ENCODE measurements around the gene GDPD5. TPM values are rescaled to one million over a fixed set of nuclear protein-coding genes. Genes with fewer than 3 reads are reported as not detected.

Gene GDPD5
- total and polyA plus RNA-seq, 2 donors (not counting 3 experiments of a cell fraction or from before 2014, with no cell fraction given), result 60.2 to 79.2 TPM

DNA sequence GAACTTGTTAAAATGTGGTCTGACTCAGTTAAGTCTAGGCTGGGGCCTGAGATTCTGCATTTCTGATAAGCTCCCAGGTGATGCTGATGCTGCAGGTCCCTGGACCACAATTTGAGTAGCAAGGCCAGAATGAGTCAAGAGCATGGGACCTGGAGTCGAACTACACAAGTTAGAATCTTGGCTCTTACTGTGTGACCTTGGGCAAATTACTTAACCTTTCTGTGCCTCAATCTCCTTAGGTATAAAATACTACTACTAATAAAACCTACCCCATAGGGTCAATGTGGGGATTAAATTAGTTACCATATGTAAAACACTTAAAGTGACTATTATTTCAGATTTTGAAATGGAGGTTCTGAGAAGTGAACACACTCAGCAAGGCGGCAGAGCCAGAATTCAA lies 34.3 kb downstream of the GDPD5 start:
- BruUV-seq (replicated peaks), result no TSS peak
- dilution Hi-C loops (cut with MboI; ENCODE audit: extremely low pct_ligation_motif_present, low sequenced_read_pairs) (no loop called here), intact Hi-C loops (cut with micrococcal nuclease) (loop anchor here (2.0 to 5.0 kb wide), 2 partner anchors 23 to 36 kb away; partner anchors contain the start of gene GDPD5)
- POLR2A ChIA-PET, result no interaction called here
- no peak overlapping the region for H3K27ac ChIP-seq (ENCODE audit: insufficient read depth, low read depth, low read length)
- no peak overlapping the region for H2AFZ ChIP-seq (ENCODE audit: low read depth, low read length)
- DNase-seq (ENCODE audit: low read depth, low spot score), result no peak
- no peak overlapping the region for H3K4me2 ChIP-seq (ENCODE audit: insufficient read depth, low read length)
- CTCF ChIA-PET, result interaction anchor here (0.9 to 2.2 kb wide), 2 partner anchors 10 to 23 kb away, joined by 3 to 10 read pairs; no protein-coding TSS in a partner anchor
- H3K9me3 ChIP-seq (replicated peaks; ENCODE audit: control insufficient read depth, insufficient read depth, low read length), result no peaks in the 10 kb centered on the region
- H3K79me2 ChIP-seq (ENCODE audit: control insufficient read depth, insufficient read depth, low read length), result no peaks in the 10 kb centered on the region
- H4K20me1 ChIP-seq (replicated peaks; ENCODE audit: control insufficient read depth, extremely low read depth, insufficient read depth, low read length), result no peaks in the 10 kb centered on the region
- no peaks in the 10 kb centered on the region for H3K9me1 ChIP-seq (replicated peaks; ENCODE audit: control insufficient read depth, extremely low read depth, insufficient read depth, low read length)
- no peak for FAIRE-seq
- H3K4me3 ChIP-seq (replicated peaks in 1 of 3; ENCODE audit: insufficient read depth in 1 of 3, low read depth in 1 of 3, low read length in 3 of 3), result no peak overlapping the region
- no peak overlapping the region for H3K9ac ChIP-seq (replicated peaks; ENCODE audit: extremely low read depth, insufficient read depth, low read length)
- peaks cover 0 to 5% of the 10 kb centered on the region in 2 experiments for H3K36me3 ChIP-seq (ENCODE audit: control insufficient read depth in 2 of 2, extremely low read depth in 1 of 2, insufficient read depth in 2 of 2, low read length in 2 of 2)
- H3K4me1 ChIP-seq (ENCODE audit: control insufficient read depth, extremely low read depth, insufficient read depth, low read length), result peaks cover 34% of the 10 kb centered on the region
- H3K27me3 ChIP-seq (ENCODE audit: control insufficient read depth in 2 of 2, insufficient read depth in 2 of 2, low read length in 2 of 2), result no peaks in the 10 kb centered on the region
- no peak for TF ChIP-seq GATA2 (IDR thresholded peaks at IDR 0.05; ENCODE audit: insufficient read depth, insufficient read length, low read depth, low read length)
- TF ChIP-seq POLR2A (IDR thresholded peaks at IDR 0.05; ENCODE audit: low read depth, low read length), result no peak
- TF ChIP-seq POLR2AphosphoS5 (IDR thresholded peaks at IDR 0.05; ENCODE audit: insufficient read depth, low read depth, low read length), result no peak
- no peak for TF ChIP-seq MYC (IDR thresholded peaks at IDR 0.05; ENCODE audit: low read depth, low read length)
- TF ChIP-seq, protein P1, sequence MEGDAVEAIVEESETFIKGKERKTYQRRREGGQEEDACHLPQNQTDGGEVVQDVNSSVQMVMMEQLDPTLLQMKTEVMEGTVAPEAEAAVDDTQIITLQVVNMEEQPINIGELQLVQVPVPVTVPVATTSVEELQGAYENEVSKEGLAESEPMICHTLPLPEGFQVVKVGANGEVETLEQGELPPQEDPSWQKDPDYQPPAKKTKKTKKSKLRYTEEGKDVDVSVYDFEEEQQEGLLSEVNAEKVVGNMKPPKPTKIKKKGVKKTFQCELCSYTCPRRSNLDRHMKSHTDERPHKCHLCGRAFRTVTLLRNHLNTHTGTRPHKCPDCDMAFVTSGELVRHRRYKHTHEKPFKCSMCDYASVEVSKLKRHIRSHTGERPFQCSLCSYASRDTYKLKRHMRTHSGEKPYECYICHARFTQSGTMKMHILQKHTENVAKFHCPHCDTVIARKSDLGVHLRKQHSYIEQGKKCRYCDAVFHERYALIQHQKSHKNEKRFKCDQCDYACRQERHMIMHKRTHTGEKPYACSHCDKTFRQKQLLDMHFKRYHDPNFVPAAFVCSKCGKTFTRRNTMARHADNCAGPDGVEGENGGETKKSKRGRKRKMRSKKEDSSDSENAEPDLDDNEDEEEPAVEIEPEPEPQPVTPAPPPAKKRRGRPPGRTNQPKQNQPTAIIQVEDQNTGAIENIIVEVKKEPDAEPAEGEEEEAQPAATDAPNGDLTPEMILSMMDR (IDR thresholded peaks at IDR 0.05; ENCODE audit: extremely low read depth in 1 of 2, insufficient read depth in 1 of 2, low read depth in 1 of 2, low read length in 2 of 2), result no peak
- TF ChIP-seq, protein P2, sequence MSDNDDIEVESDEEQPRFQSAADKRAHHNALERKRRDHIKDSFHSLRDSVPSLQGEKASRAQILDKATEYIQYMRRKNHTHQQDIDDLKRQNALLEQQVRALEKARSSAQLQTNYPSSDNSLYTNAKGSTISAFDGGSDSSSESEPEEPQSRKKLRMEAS (IDR thresholded peaks at IDR 0.05; ENCODE audit: insufficient read depth, insufficient read length), result no peak
- no peak for TF ChIP-seq EZH2 (IDR thresholded peaks at IDR 0.05; ENCODE audit: borderline replicate concordance, low read depth, low read length, severe bottlenecking)
- TF ChIP-seq FOS (IDR thresholded peaks at IDR 0.05; ENCODE audit: borderline replicate concordance, insufficient read depth, low read length), result no peak
- no peak for TF ChIP-seq JUN (IDR thresholded peaks at IDR 0.05; ENCODE audit: borderline replicate concordance, insufficient read depth, insufficient read length, low read depth)

All from endothelial cell of umbilical vein (primary cell).